Omental fat pad (tissue), 4 donors: ENCODE results near the gene GLG1. TPM values are rescaled to one million over a fixed set of nuclear protein-coding genes. Genes with fewer than 3 reads are reported as not detected.
A peak's percentile ranks its signal among the peaks of the same experiment; 100 is the strongest.

Experiments used
- ATAC-seq: fragments of 150-250 bp; one replicate; pipeline ENCODE4 v1.9.1; 2016; ENCODE audit warnings: mild to moderate bottlenecking, moderate library complexity; ENCODE audit not compliant: low FRiP score
- DNase-seq: peaks from one replicate; pipeline ENCODE4 v3.0.0-alpha.2; 2019; ENCODE audit warnings: low spot score
- total RNA-seq, 4 donors: library from RNA; depleted of rRNA; stranded (reverse); fragments of >200 nt; gene quantifications; one replicate each; pipeline ENCODE4 v1.1.0, GENCODE V29; 2016
- TF ChIP-seq, protein P1 (sequence below), 3 donors: fragments of 450-650 bp; IDR thresholded peaks; one replicate each; pipeline ENCODE4 v1.5.1; 2016 to 2017; ENCODE audit warnings: antibody characterized with exemption in 3 of 3, mild to moderate bottlenecking in 3 of 3, moderate library complexity in 2 of 3

The GLG1 gene
- total RNA-seq, 4 donors from 2014 or later = 107 to 160 (median 122) TPM

DNA sequence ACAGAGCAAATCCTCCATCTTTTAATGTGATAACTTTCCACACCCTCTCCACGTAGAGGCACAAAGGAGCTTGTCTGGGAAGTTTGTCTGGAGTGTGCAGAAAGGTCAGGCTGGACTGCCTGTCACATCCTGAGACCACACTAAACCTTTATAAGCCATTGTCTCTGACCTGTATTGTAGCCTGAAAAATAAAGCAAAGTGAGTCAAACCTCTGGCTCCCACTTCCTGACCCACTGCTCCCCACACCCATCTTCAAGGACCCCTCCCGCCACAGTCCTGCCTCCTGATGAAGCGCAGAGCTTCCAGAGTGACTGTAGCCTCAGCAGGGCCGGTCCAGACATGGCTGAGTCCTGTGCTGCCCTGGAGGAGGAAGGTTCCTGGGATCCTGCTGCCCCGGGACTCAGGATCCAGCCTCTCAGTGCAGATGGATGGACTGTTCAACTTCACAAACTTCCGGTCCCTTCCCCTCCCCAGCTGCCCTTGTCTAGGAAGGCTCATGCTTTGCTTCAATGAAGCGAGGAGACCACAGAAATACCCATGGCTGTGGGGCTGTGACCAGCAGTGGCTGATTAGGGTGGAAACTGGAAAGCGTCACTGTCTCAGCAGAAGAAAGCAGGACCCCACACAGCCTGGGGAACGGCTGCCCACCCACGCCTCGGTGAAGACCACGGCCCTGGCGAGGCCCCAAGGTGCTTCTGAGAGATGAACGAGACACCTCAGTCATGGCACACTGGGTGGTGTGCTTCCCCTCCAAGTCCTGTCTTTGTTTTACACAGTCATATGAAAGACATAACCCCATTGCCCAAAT lies 154.8 kb downstream of the GLG1 start:
- TF ChIP-seq, protein P1, sequence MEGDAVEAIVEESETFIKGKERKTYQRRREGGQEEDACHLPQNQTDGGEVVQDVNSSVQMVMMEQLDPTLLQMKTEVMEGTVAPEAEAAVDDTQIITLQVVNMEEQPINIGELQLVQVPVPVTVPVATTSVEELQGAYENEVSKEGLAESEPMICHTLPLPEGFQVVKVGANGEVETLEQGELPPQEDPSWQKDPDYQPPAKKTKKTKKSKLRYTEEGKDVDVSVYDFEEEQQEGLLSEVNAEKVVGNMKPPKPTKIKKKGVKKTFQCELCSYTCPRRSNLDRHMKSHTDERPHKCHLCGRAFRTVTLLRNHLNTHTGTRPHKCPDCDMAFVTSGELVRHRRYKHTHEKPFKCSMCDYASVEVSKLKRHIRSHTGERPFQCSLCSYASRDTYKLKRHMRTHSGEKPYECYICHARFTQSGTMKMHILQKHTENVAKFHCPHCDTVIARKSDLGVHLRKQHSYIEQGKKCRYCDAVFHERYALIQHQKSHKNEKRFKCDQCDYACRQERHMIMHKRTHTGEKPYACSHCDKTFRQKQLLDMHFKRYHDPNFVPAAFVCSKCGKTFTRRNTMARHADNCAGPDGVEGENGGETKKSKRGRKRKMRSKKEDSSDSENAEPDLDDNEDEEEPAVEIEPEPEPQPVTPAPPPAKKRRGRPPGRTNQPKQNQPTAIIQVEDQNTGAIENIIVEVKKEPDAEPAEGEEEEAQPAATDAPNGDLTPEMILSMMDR (IDR thresholded peaks at IDR 0.05) = no peak
- DNase-seq (no peak), ATAC-seq (no peak)

DNA sequence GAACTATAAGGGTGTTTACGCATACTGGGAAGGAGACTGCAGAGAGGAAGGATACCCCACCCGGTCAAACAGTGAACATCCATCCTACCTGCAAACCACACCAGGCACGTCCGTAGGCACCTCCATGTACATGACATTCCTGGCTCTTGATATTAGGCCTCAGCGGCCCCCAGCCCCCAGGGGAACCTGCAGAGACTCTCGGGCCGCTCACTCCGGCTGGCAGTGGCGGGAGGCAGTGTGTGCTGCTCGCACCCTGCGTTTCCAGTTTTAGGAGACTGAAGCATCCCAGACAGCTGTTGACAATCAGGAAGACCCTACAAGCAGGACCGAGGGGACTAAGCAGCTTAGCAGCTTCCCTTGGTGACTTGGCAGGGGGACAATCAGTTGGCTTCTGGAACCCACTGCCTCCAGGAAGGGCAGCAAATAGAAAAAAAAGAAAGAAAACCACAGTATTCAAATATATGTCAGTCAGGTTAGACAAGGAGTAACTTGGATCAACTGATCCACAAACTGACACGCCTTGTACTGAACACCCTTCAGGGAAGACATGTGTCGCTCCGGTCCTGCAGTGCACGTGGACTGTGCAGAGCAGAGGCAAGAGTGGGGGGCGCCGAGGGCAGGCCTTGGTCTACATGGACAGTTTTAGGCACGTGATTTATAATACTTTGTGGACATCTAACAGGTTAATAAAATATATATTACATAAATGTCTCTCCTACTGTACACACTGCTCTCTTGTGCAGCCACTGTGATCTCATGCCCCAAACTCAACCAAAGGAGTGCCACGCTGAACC lies 155.8 kb downstream of the GLG1 start:
- TF ChIP-seq, protein P1 (IDR thresholded peaks at IDR 0.05) = no peak
- DNase-seq (no peak), ATAC-seq (no peak)

DNA sequence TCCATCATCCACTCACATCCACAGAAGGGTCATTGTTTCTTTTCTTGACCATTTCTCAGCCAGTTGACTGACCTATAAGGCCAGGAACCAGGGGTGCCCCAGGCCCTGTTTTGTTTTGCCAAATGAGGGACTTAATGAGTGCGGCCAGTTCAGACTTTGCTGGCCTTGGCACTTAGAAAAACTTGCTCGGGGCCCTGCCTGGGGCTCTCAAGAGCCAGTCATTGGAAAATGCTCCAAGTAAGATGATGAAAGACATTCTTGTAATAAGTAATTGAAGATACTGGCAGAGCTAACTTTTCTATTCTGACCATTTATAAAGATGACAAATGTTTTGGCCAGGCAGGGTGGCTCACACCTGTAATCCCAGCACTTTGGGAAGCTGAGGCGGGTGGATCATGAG lies 156.7 kb downstream of the GLG1 start:
- TF ChIP-seq, protein P1 (IDR thresholded peaks at IDR 0.05) = no peak
- no peak for ATAC-seq
- DNase-seq = no peak

DNA sequence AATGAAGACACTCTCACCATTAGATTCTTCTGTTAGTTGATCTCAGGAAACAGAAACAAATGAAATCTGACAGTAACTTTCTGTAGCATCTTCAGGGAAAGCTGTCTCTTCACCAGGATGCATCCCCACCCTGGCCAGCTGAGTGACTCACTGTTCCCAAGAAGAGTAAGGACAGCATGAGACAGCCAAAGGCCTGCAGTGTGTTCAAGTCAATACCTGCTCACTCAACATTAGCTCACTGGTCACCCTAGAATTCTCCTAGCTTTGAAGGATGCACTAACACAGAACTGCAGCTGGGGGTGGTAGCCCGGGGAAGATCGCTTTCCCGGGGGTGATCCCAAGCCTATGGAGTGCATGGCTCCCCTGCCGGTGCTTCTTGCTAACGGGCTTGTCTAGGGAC lies 157.4 kb downstream of the GLG1 start:
- TF ChIP-seq, protein P1 (IDR thresholded peaks at IDR 0.05) = no peak
- DNase-seq (no peak), ATAC-seq (peak; percentile 29)

DNA sequence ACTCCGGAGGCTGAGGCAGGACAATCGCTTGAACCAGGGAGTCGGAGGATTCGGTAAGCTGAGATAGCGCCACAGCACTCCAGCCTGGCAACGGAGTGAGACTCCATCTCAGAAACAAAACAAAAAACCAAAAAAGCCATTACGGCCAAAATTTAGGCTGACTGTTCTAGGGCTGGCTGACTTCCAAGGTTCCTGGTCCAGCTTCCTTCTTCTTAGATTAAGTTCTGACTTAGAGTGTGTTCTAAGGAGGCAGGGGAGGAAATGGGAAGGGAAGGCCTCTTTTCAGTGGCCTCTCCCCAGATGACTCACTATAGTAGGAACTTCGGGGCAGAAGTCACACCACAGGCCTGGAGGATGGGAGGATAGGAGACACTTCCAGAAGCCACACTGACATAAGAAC lies 157.9 kb downstream of the GLG1 start:
- ATAC-seq (peak; percentile 90), DNase-seq (no peak)

DNA sequence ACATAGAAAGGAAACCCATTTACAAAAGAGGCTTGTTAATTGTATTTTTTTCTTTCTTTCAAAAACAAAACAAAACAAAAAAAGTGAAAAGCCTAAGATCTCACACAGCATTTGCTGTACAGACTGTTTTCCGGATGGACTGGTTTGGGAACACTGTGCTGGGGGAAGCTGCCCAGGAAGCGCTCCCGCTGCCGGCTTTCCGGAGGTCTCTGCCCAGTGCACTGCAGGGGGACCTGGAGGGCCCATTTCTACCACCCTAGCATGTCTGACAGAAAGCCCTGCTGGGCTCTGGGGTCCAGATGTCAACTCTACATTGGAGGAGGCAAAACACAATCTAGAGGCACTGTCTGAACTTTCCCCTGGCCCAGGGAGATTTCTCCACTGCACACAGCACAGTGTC lies 159.3 kb downstream of the GLG1 start:
- TF ChIP-seq, protein P1 (IDR thresholded peaks at IDR 0.05) = no peak
- ATAC-seq = no peak

More for the DNA sequence above, 157.9 kb downstream of the GLG1 start:
- TF ChIP-seq, protein P1 (IDR thresholded peaks at IDR 0.05) = no peak

More for the DNA sequence above, 159.3 kb downstream of the GLG1 start:
- no peak for DNase-seq
